ENCODE data around the gene ASRGL1. TPM values are rescaled to one million over a fixed set of nuclear protein-coding genes. Genes with fewer than 3 reads are reported as not detected.

Gene ASRGL1
- total RNA-seq, 1 experiment from 2014 or later = 51.6 TPM

- CTCF ChIA-PET = no interaction called here
- DNase-seq (ENCODE audit: low spot score) (no peak), ATAC-seq (no peak)
These were observed 27.3 kb upstream of the ASRGL1 start for GRCh38 chr11:62309991-62310390.

GRCh38 chr11:62315431-62315830 lies 21.8 kb upstream of the ASRGL1 start:
- TF ChIP-seq ATF6 (CRISPR knock-in tag; IDR thresholded peaks at IDR 0.05) (no peak), KAT7 (CRISPR knock-in tag; IDR thresholded peaks at IDR 0.05; ENCODE audit: borderline replicate concordance) (no peak), NFYB (CRISPR knock-in tag; conservative IDR thresholded peaks at IDR 0.05; ENCODE audit: low read depth) (no peak), EMX1 (CRISPR knock-in tag; IDR thresholded peaks at IDR 0.05) (no peak), GABPB1 (CRISPR knock-in tag; IDR thresholded peaks at IDR 0.05) (no peak), CBFB (CRISPR knock-in tag; IDR thresholded peaks at IDR 0.05; ENCODE audit: low read depth) (no peak), HMGA2 (CRISPR knock-in tag; IDR thresholded peaks at IDR 0.05) (no peak), PRRX2 (CRISPR knock-in tag; IDR thresholded peaks at IDR 0.05) (no peak), ATF3 (CRISPR knock-in tag; conservative IDR thresholded peaks at IDR 0.05) (no peak), JUN (CRISPR knock-in tag; IDR thresholded peaks at IDR 0.05) (no peak), PRDM15 (CRISPR knock-in tag; IDR thresholded peaks at IDR 0.05) (no peak), TEAD4 (CRISPR knock-in tag; IDR thresholded peaks at IDR 0.05) (no peak), ZNF425 (CRISPR knock-in tag; conservative IDR thresholded peaks at IDR 0.05) (no peak)
- ATAC-seq (no peak), DNase-seq (ENCODE audit: low spot score) (no peak)
- ChIA-PET POLR2A (no interaction called here), CTCF (no interaction called here)
- no peaks in the 10 kb centered on the region for H3K9me3 Mint-ChIP-seq
- H3K4me1 Mint-ChIP-seq = no peaks in the 10 kb centered on the region
- no peak overlapping the region for H3K4me3 Mint-ChIP-seq
- no peaks in the 10 kb centered on the region for H3K36me3 Mint-ChIP-seq
- H3K27ac Mint-ChIP-seq = no peak overlapping the region
- H3K27me3 Mint-ChIP-seq (ENCODE audit: low read depth) = peaks cover 3% of the 10 kb centered on the region; the same call in 1 of the 2 replicates

More at GRCh38 chr11:62309991-62310390, 27.3 kb upstream of the ASRGL1 start:
- no peak for TF ChIP-seq ZNF219 (CRISPR knock-in tag; IDR thresholded peaks at IDR 0.05; ENCODE audit: borderline replicate concordance)
- no peak for TF ChIP-seq SOX15 (CRISPR knock-in tag; IDR thresholded peaks at IDR 0.05)
- TF ChIP-seq ZNF317 (CRISPR knock-in tag; IDR thresholded peaks at IDR 0.05; ENCODE audit: borderline replicate concordance, low read depth) = no peak
- TF ChIP-seq PRRX2 (CRISPR knock-in tag; IDR thresholded peaks at IDR 0.05) = no peak
- TF ChIP-seq ZBTB21 (CRISPR knock-in tag; IDR thresholded peaks at IDR 0.05; ENCODE audit: borderline replicate concordance) = no peak
- no peak for TF ChIP-seq ZNF416 (CRISPR knock-in tag; IDR thresholded peaks at IDR 0.05)
- TF ChIP-seq ZBTB43 (CRISPR knock-in tag; IDR thresholded peaks at IDR 0.05) = no peak
- TF ChIP-seq RORB (CRISPR knock-in tag; IDR thresholded peaks at IDR 0.05) = no peak
- peaks cover 6% of the 10 kb centered on the region; the same call in 1 of the 2 replicates for H3K36me3 Mint-ChIP-seq
- no peak overlapping the region for H3K4me3 Mint-ChIP-seq
- POLR2A ChIA-PET = no interaction called here
- H3K9me3 Mint-ChIP-seq = peaks cover 23% of the 10 kb centered on the region
- peaks cover 3% of the 10 kb centered on the region; the same call in 1 of the 2 replicates for H3K27me3 Mint-ChIP-seq (ENCODE audit: low read depth)
- H3K4me1 Mint-ChIP-seq = no peaks in the 10 kb centered on the region
- H3K27ac Mint-ChIP-seq = no peak overlapping the region

Data from WTC11 (cell line).